MCF 10A (cell line): ENCODE results near the gene FOLR3. TPM values are rescaled to one million over a fixed set of nuclear protein-coding genes. Genes with fewer than 3 reads are reported as not detected.

ENCODE experiments used
- BruUV-seq: library from RNA; stranded (reverse); fragments of 400-500 nt; replicated peaks from 2 replicates; lab custom pipeline; 2021; lab: Mats Ljungman, UMichigan
- CTCF ChIA-PET: fragments of 300-600 bp; sonication (Branson Sonifier 250); formaldehyde crosslinking; extraction: SDS; loops from one replicate; lab custom pipeline; 2021; ENCODE audit warnings: antibody characterized with exemption, inconsistent platforms; lab: Yijun Ruan, JAX
- POLR2A ChIA-PET: fragments of 300-600, 350-650 bp; sonication (Branson Sonifier 250); formaldehyde crosslinking; extraction: SDS; loops from one replicate; lab custom pipeline; 2020; ENCODE audit warnings: antibody characterized with exemption, inconsistent platforms; lab: Yijun Ruan, JAX
- DNase-seq: peaks from one replicate; pipeline ENCODE4 v3.0.0-alpha.2; 2018; ENCODE audit not compliant: unreplicated experiment
- H3K27ac Mint-ChIP-seq: one replicate; pipeline ENCODE4 v1.8.0; 2022; ENCODE audit warnings: mild to moderate bottlenecking, low read depth, mixed read lengths; ENCODE audit not compliant: unreplicated experiment
- H3K27me3 Mint-ChIP-seq: one replicate; pipeline ENCODE4 v1.8.0; 2022; ENCODE audit warnings: mixed read lengths; ENCODE audit not compliant: insufficient read depth, unreplicated experiment
- H3K36me3 Mint-ChIP-seq: one replicate; pipeline ENCODE4 v1.8.0; 2022; ENCODE audit warnings: mild to moderate bottlenecking, moderate library complexity, mixed read lengths; ENCODE audit not compliant: insufficient read depth, unreplicated experiment
- H3K4me1 Mint-ChIP-seq: one replicate; pipeline ENCODE4 v1.8.0; 2022; ENCODE audit warnings: mixed read lengths; ENCODE audit not compliant: insufficient read depth, unreplicated experiment
- H3K4me3 Mint-ChIP-seq: one replicate; pipeline ENCODE4 v1.8.0; 2022; ENCODE audit warnings: mild to moderate bottlenecking, moderate library complexity, mixed read lengths; ENCODE audit not compliant: unreplicated experiment
- H3K9me3 Mint-ChIP-seq: one replicate; pipeline ENCODE4 v1.8.0; 2022; ENCODE audit warnings: mixed read lengths; ENCODE audit not compliant: unreplicated experiment
- intact Hi-C: fragments of 100-400 bp; cut with micrococcal nuclease; formaldehyde crosslinking; loops from 2 replicates; pipeline ENCODE4 v1.14.1; 2022
- total RNA-seq: library from RNA; stranded (reverse); gene quantifications from 2 replicates; pipeline ENCODE4 v1.2.3, GENCODE V29; 2022
- TF ChIP-seq, protein P1 (sequence below): fragments of 200-600 bp; IDR thresholded peaks from one replicate; pipeline ENCODE4 v1.8.0; 2022; ENCODE audit warnings: antibody characterized with exemption, mild to moderate bottlenecking; ENCODE audit not compliant: unreplicated experiment

FOLR3 gene
- total RNA-seq, 1 experiment from 2014 or later: 2.0 TPM

DNA sequence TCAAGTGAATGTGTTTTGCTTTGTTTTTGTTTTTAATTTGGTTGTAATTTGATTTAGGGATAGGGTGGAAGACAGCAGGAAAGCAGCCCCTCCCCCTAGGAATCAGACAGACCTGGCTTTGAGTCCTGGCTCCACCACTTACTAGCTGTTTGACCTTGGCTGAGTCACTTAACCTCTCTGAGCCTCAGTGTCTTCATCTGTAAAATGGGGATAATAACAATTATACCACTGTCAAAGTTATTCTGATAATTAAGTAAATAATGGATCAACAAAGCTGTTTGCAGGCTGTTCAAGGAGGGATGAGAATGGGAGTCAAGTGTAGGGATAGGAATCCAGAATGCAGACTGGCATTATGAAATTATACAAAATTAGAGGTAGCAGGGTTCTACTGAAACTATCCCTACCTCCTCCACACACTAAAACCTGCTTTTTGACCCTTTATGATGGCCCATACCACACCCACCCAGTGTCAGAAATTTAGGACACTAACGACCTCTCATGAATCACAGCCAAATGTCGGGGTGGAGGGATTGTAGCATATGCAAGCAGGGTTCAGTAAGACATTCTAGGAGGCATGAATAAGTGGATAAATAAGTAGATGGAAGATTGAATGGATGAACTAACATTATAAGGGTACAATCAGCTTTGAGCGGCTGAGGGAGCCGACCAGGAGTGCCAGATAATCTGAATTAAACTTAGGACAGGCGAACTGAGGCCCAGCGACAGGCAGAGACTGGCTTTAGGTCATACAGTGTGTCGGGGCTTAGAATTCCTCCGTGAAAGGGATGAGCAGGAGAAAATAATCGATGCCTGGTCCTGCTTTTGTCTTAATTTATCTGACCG is 24.0 kb upstream of the FOLR3 start:
- H3K9me3 Mint-ChIP-seq: no peaks in the 10 kb centered on the region
- peaks cover 7% of the 10 kb centered on the region for H3K36me3 Mint-ChIP-seq
- H3K27me3 Mint-ChIP-seq: no peaks in the 10 kb centered on the region
- H3K4me1 Mint-ChIP-seq: peaks cover 20% of the 10 kb centered on the region
- ChIA-PET CTCF (interaction anchor here (0.6 to 4.1 kb wide), 12 partner anchors 20 to 276 kb away, joined by 3 to 31 read pairs (median 4); no protein-coding TSS in a partner anchor), POLR2A (interaction anchor here (0.5 to 4.8 kb wide), 28 partner anchors 10 to 308 kb away, joined by 3 to 83 read pairs (median 6); partner anchors contain the start of genes INPPL1 and LAMTOR1)
- H3K4me3 Mint-ChIP-seq: peak overlapping the region; percentile 98
- intact Hi-C loops: loop anchor here (1.0 to 2.0 kb wide), 2 partner anchors 30 to 31 kb away; partner anchors contain the start of genes LRRC51 and NUMA1
- BruUV-seq: TSS peak; percentile 87
- H3K27ac Mint-ChIP-seq: peak overlapping the region; percentile 100
- no peak for DNase-seq
- TF ChIP-seq, protein P1, sequence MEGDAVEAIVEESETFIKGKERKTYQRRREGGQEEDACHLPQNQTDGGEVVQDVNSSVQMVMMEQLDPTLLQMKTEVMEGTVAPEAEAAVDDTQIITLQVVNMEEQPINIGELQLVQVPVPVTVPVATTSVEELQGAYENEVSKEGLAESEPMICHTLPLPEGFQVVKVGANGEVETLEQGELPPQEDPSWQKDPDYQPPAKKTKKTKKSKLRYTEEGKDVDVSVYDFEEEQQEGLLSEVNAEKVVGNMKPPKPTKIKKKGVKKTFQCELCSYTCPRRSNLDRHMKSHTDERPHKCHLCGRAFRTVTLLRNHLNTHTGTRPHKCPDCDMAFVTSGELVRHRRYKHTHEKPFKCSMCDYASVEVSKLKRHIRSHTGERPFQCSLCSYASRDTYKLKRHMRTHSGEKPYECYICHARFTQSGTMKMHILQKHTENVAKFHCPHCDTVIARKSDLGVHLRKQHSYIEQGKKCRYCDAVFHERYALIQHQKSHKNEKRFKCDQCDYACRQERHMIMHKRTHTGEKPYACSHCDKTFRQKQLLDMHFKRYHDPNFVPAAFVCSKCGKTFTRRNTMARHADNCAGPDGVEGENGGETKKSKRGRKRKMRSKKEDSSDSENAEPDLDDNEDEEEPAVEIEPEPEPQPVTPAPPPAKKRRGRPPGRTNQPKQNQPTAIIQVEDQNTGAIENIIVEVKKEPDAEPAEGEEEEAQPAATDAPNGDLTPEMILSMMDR: no peak

DNA sequence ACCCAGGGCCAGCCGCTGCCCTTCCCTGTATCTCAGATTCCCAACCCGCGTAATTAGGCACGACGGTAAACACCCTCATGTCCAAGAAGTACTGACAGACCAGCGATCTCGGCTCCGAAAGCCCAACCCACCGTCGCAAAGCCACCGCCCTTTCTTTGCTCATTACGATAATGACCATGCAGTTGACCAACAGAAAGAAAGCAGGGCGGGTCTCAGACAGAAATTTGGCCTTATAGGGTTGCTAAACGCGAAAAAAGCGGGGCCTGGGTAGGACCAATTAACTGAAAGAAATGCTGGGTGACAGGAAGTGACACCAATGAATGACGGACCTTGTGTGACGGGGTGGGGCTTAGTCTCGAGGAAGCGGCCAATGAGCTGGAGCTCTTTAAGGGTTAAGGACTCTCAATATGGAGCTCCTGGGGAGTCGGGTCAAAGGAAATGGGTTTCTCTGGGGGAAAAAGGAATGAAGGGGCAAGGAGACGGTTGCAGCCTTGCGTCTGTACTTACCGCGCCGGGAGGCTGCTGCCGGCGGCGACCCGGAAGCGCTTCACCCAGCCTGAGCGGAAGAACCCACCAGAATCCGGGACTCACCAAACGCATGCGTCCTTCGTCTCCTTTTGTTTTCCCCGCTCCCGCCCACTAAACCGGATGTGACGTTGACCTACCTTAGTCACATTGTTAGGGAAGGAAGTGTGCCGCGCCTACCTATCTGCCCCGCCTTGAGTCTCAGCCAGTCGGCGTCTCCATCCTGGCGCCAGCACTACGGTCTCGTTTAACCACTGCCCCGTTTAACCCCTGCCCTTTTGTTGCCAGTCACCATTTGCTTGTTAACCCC is 23.2 kb upstream of the FOLR3 start, which contains the start of gene ANAPC15:
TSS of gene ANAPC15 (minus strand) at position 553 of the 835 bp plus-strand sequence. CDS start 1,419 bp downstream, outside the sequence.
- no TSS peak for BruUV-seq
- H3K27ac Mint-ChIP-seq: peak within 1 kb of the TSS; percentile 100
- peaks cover 20% of the 10 kb centered on the region for H3K4me1 Mint-ChIP-seq
- ChIA-PET POLR2A (interaction anchor here (0.6 to 4.8 kb wide), 30 partner anchors 9 to 1417 kb away, joined by 3 to 83 read pairs (median 6); partner anchors contain the start of genes INPPL1 and LAMTOR1), CTCF (interaction anchor here (0.9 to 4.1 kb wide), 7 partner anchors 14 to 71 kb away, joined by 3 to 31 read pairs (median 6); no protein-coding TSS in a partner anchor)
- H3K27me3 Mint-ChIP-seq: no peaks in the 10 kb centered on the region
- DNase-seq: peak; percentile 100
- TF ChIP-seq, protein P1: no peak
- intact Hi-C loops: loop anchor here (1.0 to 2.0 kb wide), 2 partner anchors 29 to 32 kb away; partner anchors contain the start of genes LRRC51 and NUMA1
- H3K36me3 Mint-ChIP-seq: peaks cover 7% of the 10 kb centered on the region
- H3K4me3 Mint-ChIP-seq: peak within 1 kb of the TSS; percentile 98
- H3K9me3 Mint-ChIP-seq: no peaks in the 10 kb centered on the region

DNA sequence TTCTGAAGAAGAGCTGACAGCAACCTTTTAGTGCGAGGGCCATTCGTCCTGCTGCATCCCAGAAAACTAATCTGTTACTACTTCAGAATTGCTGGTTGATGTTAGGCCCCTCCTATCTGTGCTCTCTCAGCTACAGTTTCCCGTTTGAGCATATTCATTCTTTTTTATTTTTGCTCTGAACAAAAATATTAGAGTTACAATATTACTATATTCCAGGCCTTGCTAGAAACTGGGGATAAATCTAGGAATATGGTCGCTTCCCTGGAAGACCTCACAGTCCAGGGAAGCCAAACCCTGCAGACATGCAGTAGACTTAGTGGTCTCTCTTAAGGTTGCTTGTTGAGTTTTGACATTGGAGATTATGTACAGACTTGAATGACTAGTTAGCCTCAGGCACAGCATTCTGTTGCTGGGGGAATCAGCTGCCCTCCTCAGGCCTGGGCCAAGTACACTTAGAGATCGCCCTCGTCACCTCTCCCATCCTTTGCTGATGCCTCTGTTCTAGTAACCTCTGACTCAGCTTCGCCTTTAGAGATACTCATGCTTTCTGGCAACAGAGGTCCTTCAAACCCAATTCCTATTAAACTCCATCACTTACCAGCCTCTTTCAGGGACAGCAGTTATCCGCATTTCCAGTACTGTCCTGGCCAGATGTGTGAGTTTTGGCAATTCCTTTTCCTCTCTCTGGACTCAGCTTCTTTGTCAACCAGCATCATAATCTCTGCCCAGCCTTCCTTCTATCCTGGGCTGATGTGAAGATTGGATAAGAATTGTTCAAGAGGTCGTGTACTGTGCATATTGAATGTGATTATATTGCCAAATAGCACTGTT is 22.3 kb upstream of the FOLR3 start:
- CTCF ChIA-PET: interaction anchor here (1.1 to 4.1 kb wide), 6 partner anchors 13 to 70 kb away, joined by 3 to 31 read pairs (median 6); no protein-coding TSS in a partner anchor
- POLR2A ChIA-PET: interaction anchor here (0.6 to 4.8 kb wide), 27 partner anchors 8 to 1416 kb away, joined by 3 to 83 read pairs (median 8); partner anchors contain the start of genes INPPL1 and LAMTOR1
- TF ChIP-seq, protein P1: no peak
- Mint-ChIP-seq H3K36me3 (peaks cover 7% of the 10 kb centered on the region), H3K9me3 (no peaks in the 10 kb centered on the region), H3K4me1 (peaks cover 20% of the 10 kb centered on the region), H3K27ac (peak overlapping the region; percentile 100), H3K27me3 (no peaks in the 10 kb centered on the region), H3K4me3 (peak overlapping the region; percentile 98)
- TSS peak; percentile 95 for BruUV-seq
- no peak for DNase-seq
- intact Hi-C loops: loop anchor here (1.0 to 2.0 kb wide), 2 partner anchors 28 to 32 kb away; partner anchors contain the start of genes LRRC51 and NUMA1
